Esophagus squamous epithelium (tissue), 5 donors: ENCODE measurements around the gene CLIC4. TPM values are rescaled to one million over a fixed set of nuclear protein-coding genes. Genes with fewer than 3 reads are reported as not detected.
A peak's percentile ranks its signal among the peaks of the same experiment; 100 is the strongest.
"Not testable (repeated sequence)": the region's sequence is repeated elsewhere in the genome, so short reads cannot be mapped to it uniquely, and the experiment has no call there.

Source experiments
- DNase-seq: peaks from one replicate; lab custom pipeline; 2025; lab: John Stamatoyannopoulos, UW
- H3K27ac ChIP-seq, 4 donors: fragments of 200-600 bp; sonication (generic); one replicate each; pipeline ENCODE4 v1.5.1; 2016 to 2019; ENCODE audit warnings: mild to moderate bottlenecking in 1 of 4
- H3K27me3 ChIP-seq, 4 donors: fragments of 200-600 bp; sonication (generic); 1 replicate in 3 of 4; 2 replicates in 1 of 4; pipeline versions ENCODE4 v1.5.1 to v1.6.0; 2017 to 2021; ENCODE audit warnings: antibody characterized with exemption in 1 of 4
- H3K36me3 ChIP-seq, 3 donors: fragments of 200-600 bp; sonication (generic); one replicate each; pipeline ENCODE4 v1.5.1; 2016 to 2019
- H3K4me1 ChIP-seq, 3 donors: fragments of 200-600 bp; sonication (generic); one replicate each; pipeline ENCODE4 v1.5.1; 2017 to 2019
- H3K4me3 ChIP-seq, 4 donors: fragments of 200-600 bp; sonication (generic); 1 replicate in 3 of 4; 2 replicates in 1 of 4; pipeline ENCODE4 v1.5.1; 2016 to 2019; ENCODE audit warnings: mild to moderate bottlenecking in 2 of 4, moderate library complexity in 1 of 4
- H3K9me3 ChIP-seq, 3 donors: fragments of 200-600 bp; sonication (generic); one replicate each; pipeline ENCODE4 v1.5.1; 2016 to 2019
- CTCF ChIP-seq, 6 experiments: fragments of 450-650 bp in 4 of 6; fragments of 200-600 bp in 2 of 6; sonication (generic) in 2 of 6; IDR thresholded peaks; one replicate each; pipeline ENCODE4 v1.5.1; 2016 to 2019; ENCODE audit warnings: antibody characterized with exemption in 6 of 6, mild to moderate bottlenecking in 4 of 6, moderate library complexity in 4 of 6
- POLR2A ChIP-seq, 4 donors: fragments of 450-650 bp; IDR thresholded peaks; one replicate each; pipeline ENCODE4 v1.6.1; 2017; ENCODE audit warnings: antibody characterized with exemption in 4 of 4, mild to moderate bottlenecking in 4 of 4, moderate library complexity in 3 of 4
- WGBS, 2 donors: methylation state at CpG; one replicate each; pipeline ENCODE4 v1.1.5; 2018; 5-methylcytosine and 5-hydroxymethylcytosine counted together
- intact Hi-C: fragments of 100-400 bp; cut with DNase I; formaldehyde crosslinking; loops from one replicate; pipeline ENCODE4 v1.15.0; 2022
- total RNA-seq, 4 donors: library from RNA; depleted of rRNA; stranded (reverse); fragments of >200 nt; gene quantifications; one replicate each; pipeline ENCODE4 v1.1.0, GENCODE V29; 2016
- donor health status: DM: yes; HTN: yes; CAD: no.

CLIC4 gene
- total RNA-seq, 4 donors from 2014 or later, result 22.3 to 204 (median 69.0) TPM

GRCh38 chr1:24782689-24783088, 37.4 kb downstream of the CLIC4 start:
- Histone ChIP-seq H3K4me3 (no peak overlapping the region), H3K27me3 (no peaks in the 10 kb centered on the region), H3K9me3 (no peaks in the 10 kb centered on the region), H3K4me1 (peaks cover 4 to 42% (median 16%) of the 10 kb centered on the region in 3 donors), H3K27ac (no peak overlapping the region), H3K36me3 (no peaks in the 10 kb centered on the region)
- 98 to 100% methylated on average over 2 of the region's 2 CpGs for WGBS, 2 donors
- no peak for DNase-seq
- intact Hi-C loops, result no loop called here
- no peak for TF ChIP-seq CTCF (IDR thresholded peaks at IDR 0.05)
- no peak for TF ChIP-seq POLR2A (IDR thresholded peaks at IDR 0.05)

GRCh38 chr1:24783713-24784112, 38.5 kb downstream of the CLIC4 start:
- Histone ChIP-seq H3K36me3 (no peaks in the 10 kb centered on the region), H3K4me3 (no peak overlapping the region), H3K9me3 (no peaks in the 10 kb centered on the region), H3K27ac (peak overlapping the region in 1 of 4 donors; percentile 5), H3K4me1 (peaks cover 4 to 42% (median 16%) of the 10 kb centered on the region in 3 donors), H3K27me3 (no peaks in the 10 kb centered on the region)
- 89 to 90% methylated on average over 1 of the region's 1 CpG for WGBS, 2 donors
- DNase-seq, result no peak
- TF ChIP-seq POLR2A (IDR thresholded peaks at IDR 0.05) (no peak), CTCF (IDR thresholded peaks at IDR 0.05) (no peak)
- intact Hi-C loops, result no loop called here

GRCh38 chr1:24786191-24786590, 40.9 kb downstream of the CLIC4 start:
- H3K9me3 ChIP-seq, result no peaks in the 10 kb centered on the region
- H3K27ac ChIP-seq, result peak overlapping the region in 3 of 4 donors; percentile 7 to 47 (median 31)
- H3K4me3 ChIP-seq, result no peak overlapping the region
- H3K36me3 ChIP-seq, result no peaks in the 10 kb centered on the region
- H3K27me3 ChIP-seq, result no peaks in the 10 kb centered on the region
- no peak for TF ChIP-seq POLR2A (IDR thresholded peaks at IDR 0.05)
- no peak for TF ChIP-seq CTCF (IDR thresholded peaks at IDR 0.05)
- intact Hi-C loops, result no loop called here
- peaks cover 4 to 37% (median 16%) of the 10 kb centered on the region in 3 donors for H3K4me1 ChIP-seq
- DNase-seq, result no peak

- intact Hi-C loops, result no loop called here
- peak overlapping the region in 1 of 4 donors; percentile 5 for H3K27ac ChIP-seq
- TF ChIP-seq CTCF (IDR thresholded peaks at IDR 0.05), result no peak
- TF ChIP-seq POLR2A (IDR thresholded peaks at IDR 0.05), result no peak
Observed at GRCh38 chr1:24790490-24790889, 45.2 kb downstream of the CLIC4 start.

GRCh38 chr1:24793447-24794129, 48.3 kb downstream of the CLIC4 start:
- Histone ChIP-seq H3K27ac (peak overlapping the region; percentile 25 to 75 (median 63)), H3K4me3 (no peak overlapping the region), H3K4me1 (peaks cover 0 to 38% (median 4%) of the 10 kb centered on the region in 3 donors), H3K36me3 (peaks cover 0 to 4% (median 0%) of the 10 kb centered on the region in 3 donors), H3K9me3 (no peaks in the 10 kb centered on the region), H3K27me3 (no peaks in the 10 kb centered on the region)
- 55 to 62% methylated on average over 4 of the region's 4 CpGs for WGBS, 2 donors
- TF ChIP-seq POLR2A (IDR thresholded peaks at IDR 0.05) (no peak), CTCF (IDR thresholded peaks at IDR 0.05) (no peak)
- intact Hi-C loops, result no loop called here
- no peak for DNase-seq

More at GRCh38 chr1:24790490-24790889, 45.2 kb downstream of the CLIC4 start:
- no peaks in the 10 kb centered on the region for H3K27me3 ChIP-seq
- no peaks in the 10 kb centered on the region for H3K36me3 ChIP-seq
- no peak for DNase-seq
- H3K9me3 ChIP-seq, result no peaks in the 10 kb centered on the region
- H3K4me1 ChIP-seq, result peaks cover 4 to 40% (median 17%) of the 10 kb centered on the region in 3 donors
- no peak overlapping the region for H3K4me3 ChIP-seq

- H3K27ac ChIP-seq, result peak overlapping the region in 3 of 4 donors; percentile 61 to 75 (median 65)
- WGBS, 2 donors, result 42 to 43% methylated on average over 2 of the region's 2 CpGs
Observed at GRCh38 chr1:24794130-24794502, 48.9 kb downstream of the CLIC4 start.

More at GRCh38 chr1:24794130-24794502, 48.9 kb downstream of the CLIC4 start:
- H3K36me3 ChIP-seq, H3K4me3 ChIP-seq, H3K27me3 ChIP-seq, intact Hi-C loops, H3K9me3 ChIP-seq, DNase-seq: not testable (repeated sequence)
- H3K4me1 ChIP-seq, result peaks cover 0 to 38% (median 4%) of the 10 kb centered on the region in 3 donors
